ENCODE measurements around the gene AJUBA. TPM values are rescaled to one million over a fixed set of nuclear protein-coding genes. Genes with fewer than 3 reads are reported as not detected.
A peak's percentile ranks its signal among the peaks of the same experiment; 100 is the strongest.

The AJUBA gene
- total and polyA plus RNA-seq, 2 of the 8 experiments (the other 6 are each of a cell fraction or from before 2014, with no cell fraction given), result 33.1 to 46.0 TPM

DNA sequence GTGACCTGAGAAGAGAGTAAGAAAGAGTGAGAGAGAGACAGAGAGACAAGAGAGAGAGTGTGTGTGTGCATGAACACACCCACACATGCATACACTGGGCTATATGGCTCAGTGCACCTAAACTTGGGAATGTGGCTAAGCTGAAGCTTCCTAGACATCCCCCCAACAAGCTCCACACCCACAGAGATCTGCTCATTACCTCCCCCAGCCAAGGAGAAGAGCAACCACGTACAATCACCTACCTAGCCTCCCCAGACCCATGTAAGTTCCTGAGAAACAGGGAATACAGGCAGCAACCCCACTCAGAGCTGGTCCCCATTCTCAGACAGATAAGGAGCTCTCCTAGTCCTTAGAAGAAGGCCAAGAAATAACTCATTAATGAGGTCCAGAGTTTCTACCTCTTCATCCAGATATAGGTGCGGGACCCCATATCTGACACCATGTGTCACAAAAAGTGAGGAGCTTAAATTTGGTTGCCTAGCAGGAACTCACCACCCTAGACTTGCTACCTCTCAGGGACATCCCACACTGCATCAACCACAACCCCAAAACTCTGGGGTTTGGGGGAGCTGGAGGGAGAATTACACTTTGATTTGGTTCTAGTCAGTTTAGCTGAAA is 9.9 kb downstream of the AJUBA start:
- no peak overlapping the region for H3K56ac ChIP-seq (replicated peaks; ENCODE audit: insufficient read length, low read depth, low read length)
- no peak overlapping the region for H4K8ac ChIP-seq (ENCODE audit: extremely low read depth, insufficient read depth, low read length)
- H2BK12ac ChIP-seq (ENCODE audit: low read depth, low read length), result no peak overlapping the region
- H3K27ac ChIP-seq (ENCODE audit: low read depth, low read length), result no peak overlapping the region
- no peak overlapping the region for H2AK5ac ChIP-seq (ENCODE audit: low read depth, low read length)
- H3K18ac ChIP-seq (ENCODE audit: extremely low read depth, low read length), result no peak overlapping the region
- POLR2A ChIA-PET (ENCODE audit: partially characterized antibody), result interaction anchor here (0.8 to 9.7 kb wide), 15 partner anchors 11 to 206 kb away, joined by 3 to 118 read pairs (median 4); partner anchors contain the start of genes AJUBA, HAUS4, OXA1L and PRMT5
- no peak overlapping the region for H2BK5ac ChIP-seq (ENCODE audit: low read depth, low read length)
- FAIRE-seq (no peak), DNase-seq (ENCODE audit: low read depth in 1 of 2, low spot score in 2 of 2) (no peak)
- no peaks in the 10 kb centered on the region; the same call in 1 of the 2 replicates for H3K23me2 ChIP-seq (ENCODE audit: low read depth, low read length)
- H2AFZ ChIP-seq (ENCODE audit: low read length), result no peak overlapping the region
- H3K4me3 ChIP-seq (ENCODE audit: extremely low read depth in 1 of 4, insufficient read depth in 2 of 4, low read depth in 3 of 4, low read length in 4 of 4), result no peak overlapping the region
- no peak overlapping the region for H2BK120ac ChIP-seq (replicated peaks; ENCODE audit: low read depth, low read length)
- H3K79me2 ChIP-seq (ENCODE audit: control insufficient read depth in 1 of 2, insufficient read depth in 2 of 2, low read length in 2 of 2), result peaks cover 0 to 15% of the 10 kb centered on the region in 2 experiments; a peak in 2 of 4 replicates
- H4K20me1 ChIP-seq (replicated peaks in 1 of 2; ENCODE audit: control insufficient read depth in 1 of 2, insufficient read depth in 2 of 2, low read length in 2 of 2), result peaks cover 0 to 4% of the 10 kb centered on the region in 2 experiments
- no peaks in the 10 kb centered on the region; the same call in 1 of the 2 replicates for H3K79me1 ChIP-seq (ENCODE audit: low read depth, low read length)
- H4K91ac ChIP-seq (replicated peaks; ENCODE audit: insufficient read length, low read length), result no peak overlapping the region
- H3K4me1 ChIP-seq (replicated peaks in 1 of 4; ENCODE audit: control insufficient read depth in 3 of 4, insufficient read depth in 4 of 4, low read length in 3 of 4), result peaks cover 6 to 12% (median 11%) of the 10 kb centered on the region in 4 experiments; a peak in 6 of 7 replicates
- no peak overlapping the region for H3K14ac ChIP-seq (ENCODE audit: insufficient read length)
- H3K9me3 ChIP-seq (ENCODE audit: insufficient read depth in 2 of 2, low read depth in 1 of 2, low read length in 1 of 2), result no peaks in the 10 kb centered on the region
- H2BK20ac ChIP-seq (ENCODE audit: low read length), result no peak overlapping the region
- no peak overlapping the region; a peak in 1 of 7 replicates for H3K9ac ChIP-seq (replicated peaks in 1 of 4; ENCODE audit: extremely low read depth in 1 of 4, low read depth in 3 of 4, low read length in 3 of 4)
- H3K27me3 ChIP-seq (replicated peaks in 1 of 4; ENCODE audit: control insufficient read depth in 3 of 4, extremely low read depth in 1 of 4, insufficient read depth in 3 of 4, low read length in 3 of 4), result no peaks in the 10 kb centered on the region
- WGBS, 2 experiments (ENCODE audit: extremely low coverage in 1 of 2, insufficient coverage in 1 of 2, insufficient read length in 1 of 2, insufficient replicate concordance in 2 of 2, low coverage in 1 of 2, low lambda C conversion rate in 2 of 2, missing lambda C conversion rate in 1 of 2), result 93% methylated on average over 2 of the region's 2 CpGs; no CpG with 5 or more reads in 1 of the 2 experiments
- H4K5ac ChIP-seq (ENCODE audit: insufficient read length, low read depth, low read length), result no peak overlapping the region
- no peak overlapping the region for H3K4me2 ChIP-seq (ENCODE audit: insufficient read depth in 1 of 2, low read depth in 2 of 2, low read length in 2 of 2)
- no peak overlapping the region for H2BK15ac ChIP-seq (ENCODE audit: low read length)
- CTCF ChIA-PET (ENCODE audit: partially characterized antibody), result interaction anchor here (0.6 to 7.7 kb wide), 32 partner anchors 9 to 610 kb away, joined by 3 to 175 read pairs (median 6); partner anchors contain the start of genes AJUBA, CDH24 and HAUS4
- TF ChIP-seq TBP (IDR thresholded peaks at IDR 0.05; ENCODE audit: low read depth, low read length) (no peak), JUN (IDR thresholded peaks at IDR 0.05; ENCODE audit: low read depth, low read length) (no peak), SIN3A (conservative IDR thresholded peaks at IDR 0.05 in 1 of 2, IDR thresholded peaks at IDR 0.05 in 1 of 2; ENCODE audit: low read depth in 1 of 2, low read length in 2 of 2) (no peak), NANOG (IDR thresholded peaks at IDR 0.05; ENCODE audit: insufficient read depth, low read depth, low read length, poor library complexity, severe bottlenecking) (no peak), CHD2 (IDR thresholded peaks at IDR 0.05; ENCODE audit: low read length) (no peak), POLR2A (IDR thresholded peaks at IDR 0.05; ENCODE audit: control extremely low read depth in 1 of 2, low read depth in 2 of 2, low read length in 2 of 2) (peak in 1 of 2 experiments; percentile 37; a peak in 1 of 3 replicates)
- H3K23ac ChIP-seq (ENCODE audit: insufficient read length), result no peak overlapping the region
- H3K4ac ChIP-seq (replicated peaks; ENCODE audit: insufficient read length, low read depth, low read length), result no peak overlapping the region
- peaks cover 17 to 69% (median 43%) of the 10 kb centered on the region in 4 experiments for H3K36me3 ChIP-seq (ENCODE audit: control insufficient read depth in 2 of 4, insufficient read depth in 4 of 4, low read length in 3 of 4)
